SU-DHL-6 (cell line): Measurements from ENCODE around the gene FH.

ENCODE experiments used
- H2AFZ ChIP-seq: fragments of 200-600 bp; sonication (generic); 2 replicates; pipeline ENCODE4 v1.6.1; 2014; ENCODE audit warnings: low read depth, mild to moderate bottlenecking, moderate library complexity, mixed read lengths, antibody characterized with exemption, low read length; ENCODE audit not compliant: severe bottlenecking
- H3F3A ChIP-seq: fragments of 200-600 bp; shearing (Covaris generic); 2 replicates; pipeline ENCODE4 v1.6.0; 2016; ENCODE audit warnings: antibody characterized with exemption, mild to moderate bottlenecking; ENCODE audit not compliant: insufficient read depth
- H3K27ac ChIP-seq: fragments of 200-600 bp; sonication (generic); 2 replicates; pipeline ENCODE4 v1.5.1; 2016; ENCODE audit warnings: low read depth, mild to moderate bottlenecking, low read length, moderate library complexity, mixed read lengths
- H3K27me3 ChIP-seq: fragments of 200-600 bp; sonication (generic), shearing (Covaris generic); 2 replicates; pipeline ENCODE4 v1.6.0; 2014; ENCODE audit warnings: mild to moderate bottlenecking, low read length
- H3K36me3 ChIP-seq: fragments of 200-600 bp; sonication (generic); 2 replicates; pipeline ENCODE4 v1.6.1; 2014; ENCODE audit warnings: mild to moderate bottlenecking, low read length, mixed read lengths
- H3K4me2 ChIP-seq: fragments of 300-600, 200-600 bp; shearing (Covaris generic), sonication (generic); 2 replicates; pipeline ENCODE4 v1.6.0; 2014; ENCODE audit warnings: low read length, low read depth, mild to moderate bottlenecking; ENCODE audit not compliant: poor library complexity, severe bottlenecking
- H3K4me3 ChIP-seq: fragments of 200-600 bp; sonication (generic); 2 replicates; pipeline ENCODE4 v1.5.1; 2014; ENCODE audit warnings: antibody characterized with exemption, low read length, mild to moderate bottlenecking, mixed read lengths; ENCODE audit not compliant: insufficient read depth, poor library complexity, severe bottlenecking
- H3K79me2 ChIP-seq: fragments of 200-600 bp; sonication (generic); 2 replicates; pipeline ENCODE4 v1.6.1; 2014; ENCODE audit warnings: mild to moderate bottlenecking, low read length, moderate library complexity; ENCODE audit not compliant: insufficient read depth
- H3K9ac ChIP-seq: fragments of 200-600 bp; sonication (generic); 2 replicates; pipeline ENCODE4 v1.7.0; 2014; ENCODE audit warnings: mild to moderate bottlenecking, low read length
- H3K9me2 ChIP-seq: fragments of 200-600 bp; sonication (generic); replicated peaks from 2 replicates; pipeline ENCODE4 v1.6.1; 2014; ENCODE audit warnings: low read length; ENCODE audit not compliant: insufficient read depth
- H3K9me3 ChIP-seq: fragments of 200-600 bp; sonication (generic); 2 replicates; pipeline ENCODE4 v1.6.1; 2014; ENCODE audit warnings: low read length, mixed read lengths; ENCODE audit not compliant: insufficient read depth
- H4K20me1 ChIP-seq: fragments of 200-600 bp; sonication (generic); 2 replicates; pipeline ENCODE4 v1.6.1; 2014; ENCODE audit warnings: low read depth, mild to moderate bottlenecking, antibody characterized with exemption, low read length, moderate library complexity, mixed read lengths
- EZH2phosphoT487 ChIP-seq: fragments of 200-600 bp; sonication (generic), shearing (Covaris generic); conservative IDR thresholded peaks from 2 replicates; pipeline ENCODE4 v1.6.1; 2018; ENCODE audit warnings: mild to moderate bottlenecking, antibody characterized with exemption, low read length, moderate library complexity, mixed read lengths
- TF ChIP-seq, protein P1 (sequence below): fragments of 200-600 bp; sonication (generic); IDR thresholded peaks from one replicate; pipeline ENCODE4 v1.5.1; 2017; ENCODE audit warnings: antibody characterized with exemption, mild to moderate bottlenecking, low read length, moderate library complexity; ENCODE audit not compliant: insufficient read depth, poor library complexity, severe bottlenecking

The FH gene

DNA sequence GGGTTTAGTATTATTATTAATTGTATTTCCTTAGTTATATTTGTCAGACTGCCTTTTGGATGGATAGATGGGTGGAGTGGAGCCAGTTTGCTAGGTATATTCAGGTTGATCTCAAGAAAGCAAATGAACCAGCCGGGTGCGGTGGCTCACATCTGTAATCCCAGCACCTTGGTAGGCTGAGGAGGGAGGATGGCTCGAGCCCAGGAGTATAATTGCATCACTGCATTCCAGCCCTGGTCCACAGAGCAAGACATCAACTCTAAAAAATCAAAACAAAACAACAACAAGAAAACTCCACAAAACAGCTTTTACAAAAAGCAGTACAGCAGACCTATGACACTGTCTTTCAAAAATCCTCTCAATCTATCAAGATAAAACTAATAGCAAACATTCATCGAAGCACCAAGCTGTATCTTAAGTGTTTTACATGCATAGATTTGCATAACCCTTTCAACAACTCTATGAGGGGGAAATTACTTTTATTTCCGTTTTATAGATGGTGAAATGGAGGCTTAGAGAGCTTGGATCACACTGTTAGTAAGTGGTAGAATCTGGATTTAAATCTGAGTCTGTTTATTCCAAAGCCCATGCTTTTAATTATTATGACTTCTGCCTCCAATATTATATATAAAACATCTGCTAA, 38.1 kb upstream of the FH start:
- no peak overlapping the region for H3K4me3 ChIP-seq
- no peaks in the 10 kb centered on the region for H3K79me2 ChIP-seq
- H3K9me3 ChIP-seq: no peaks in the 10 kb centered on the region
- no peak overlapping the region for H3K4me2 ChIP-seq
- no peaks in the 10 kb centered on the region for H3K27me3 ChIP-seq
- no peaks in the 10 kb centered on the region for H3K9me2 ChIP-seq
- H3K36me3 ChIP-seq: 0 out of 2 replicates have a peak, but pooled peaks cover 3% of the 10 kb centered on the region
- H4K20me1 ChIP-seq: no peaks in the 10 kb centered on the region
- H3F3A ChIP-seq: no peaks in the 10 kb centered on the region
- H2AFZ ChIP-seq: no peak overlapping the region
- no peak overlapping the region for H3K27ac ChIP-seq
- H3K9ac ChIP-seq: no peak overlapping the region
- TF ChIP-seq, protein P1, sequence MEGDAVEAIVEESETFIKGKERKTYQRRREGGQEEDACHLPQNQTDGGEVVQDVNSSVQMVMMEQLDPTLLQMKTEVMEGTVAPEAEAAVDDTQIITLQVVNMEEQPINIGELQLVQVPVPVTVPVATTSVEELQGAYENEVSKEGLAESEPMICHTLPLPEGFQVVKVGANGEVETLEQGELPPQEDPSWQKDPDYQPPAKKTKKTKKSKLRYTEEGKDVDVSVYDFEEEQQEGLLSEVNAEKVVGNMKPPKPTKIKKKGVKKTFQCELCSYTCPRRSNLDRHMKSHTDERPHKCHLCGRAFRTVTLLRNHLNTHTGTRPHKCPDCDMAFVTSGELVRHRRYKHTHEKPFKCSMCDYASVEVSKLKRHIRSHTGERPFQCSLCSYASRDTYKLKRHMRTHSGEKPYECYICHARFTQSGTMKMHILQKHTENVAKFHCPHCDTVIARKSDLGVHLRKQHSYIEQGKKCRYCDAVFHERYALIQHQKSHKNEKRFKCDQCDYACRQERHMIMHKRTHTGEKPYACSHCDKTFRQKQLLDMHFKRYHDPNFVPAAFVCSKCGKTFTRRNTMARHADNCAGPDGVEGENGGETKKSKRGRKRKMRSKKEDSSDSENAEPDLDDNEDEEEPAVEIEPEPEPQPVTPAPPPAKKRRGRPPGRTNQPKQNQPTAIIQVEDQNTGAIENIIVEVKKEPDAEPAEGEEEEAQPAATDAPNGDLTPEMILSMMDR: no peak
- no peak for TF ChIP-seq EZH2phosphoT487

DNA sequence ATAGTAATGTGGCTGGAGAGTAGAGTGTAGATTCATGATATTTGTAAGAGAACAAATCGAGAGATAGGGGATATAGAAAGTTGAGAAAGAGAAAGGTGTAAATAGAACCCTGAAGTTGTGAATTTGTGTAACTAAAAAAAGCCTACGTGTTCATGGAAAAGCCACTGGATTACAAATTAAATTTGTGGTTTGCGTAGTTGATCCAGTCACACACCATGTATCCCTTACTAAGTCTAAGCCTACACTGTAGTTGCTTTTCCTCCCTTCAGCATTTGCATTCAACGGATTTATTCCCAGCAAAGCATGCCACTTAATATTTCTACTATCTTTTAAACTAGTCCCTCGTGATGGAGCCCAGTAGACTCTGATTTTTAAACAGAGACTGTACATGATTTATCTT, 37.5 kb upstream of the FH start:
- Histone ChIP-seq H4K20me1 (no peaks in the 10 kb centered on the region), H3K9me3 (no peaks in the 10 kb centered on the region), H2AFZ (no peak overlapping the region), H3F3A (no peaks in the 10 kb centered on the region), H3K27ac (no peak overlapping the region), H3K9ac (no peak overlapping the region), H3K27me3 (no peaks in the 10 kb centered on the region), H3K4me2 (no peak overlapping the region), H3K36me3 (0 out of 2 replicates have a peak, but pooled peaks cover 4% of the 10 kb centered on the region), H3K4me3 (no peak overlapping the region), H3K79me2 (no peaks in the 10 kb centered on the region), H3K9me2 (no peaks in the 10 kb centered on the region)
- TF ChIP-seq, protein P1: no peak

DNA sequence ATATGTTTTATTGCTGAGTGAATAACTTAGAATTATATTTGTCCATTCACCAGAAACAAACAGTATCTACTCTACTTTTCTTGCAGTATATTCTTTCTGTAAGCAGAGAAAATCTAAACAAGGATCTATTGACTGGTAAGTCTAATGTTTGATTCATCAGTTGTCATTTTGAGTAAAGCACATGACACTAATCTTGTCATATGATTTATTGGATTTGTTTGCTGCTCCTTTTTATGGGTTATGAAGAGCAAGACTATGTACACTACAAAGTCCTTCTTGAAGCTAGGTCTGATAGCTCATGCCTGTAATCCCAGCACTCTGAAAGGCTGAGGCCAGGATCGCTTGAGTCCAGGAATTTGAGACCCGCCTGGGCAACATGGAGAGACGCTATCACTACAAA, 36.0 kb upstream of the FH start:
- Histone ChIP-seq H2AFZ (no peak overlapping the region), H3K27me3 (no peaks in the 10 kb centered on the region), H3K36me3 (peaks cover 4% of the 10 kb centered on the region; the same call in 1 of the 2 replicates), H3F3A (no peaks in the 10 kb centered on the region), H3K4me3 (no peak overlapping the region), H3K27ac (no peak overlapping the region), H3K9me2 (no peaks in the 10 kb centered on the region), H3K4me2 (no peak overlapping the region), H3K9ac (no peak overlapping the region), H4K20me1 (no peaks in the 10 kb centered on the region), H3K9me3 (no peaks in the 10 kb centered on the region), H3K79me2 (no peaks in the 10 kb centered on the region)
- TF ChIP-seq EZH2phosphoT487: no peak
- TF ChIP-seq, protein P1: no peak
